Duodenal mucosa (tissue), 2 donors: ENCODE results near the gene RAB3GAP2.

Experiments used
- H3K27ac ChIP-seq: one replicate; pipeline ENCODE4 v1.7.0; 2013; ENCODE audit warnings: low read depth, low read length
- H3K27me3 ChIP-seq, 2 donors: one replicate each; pipeline ENCODE4 v1.7.0; 2013; ENCODE audit warnings: low read length in 2 of 2, control low read depth in 1 of 2; ENCODE audit not compliant: insufficient read depth in 2 of 2, control insufficient read depth in 1 of 2
- H3K36me3 ChIP-seq, 2 donors: one replicate each; pipeline ENCODE4 v1.7.0; 2013; ENCODE audit warnings: low read length in 2 of 2, control low read depth in 1 of 2; ENCODE audit not compliant: insufficient read depth in 2 of 2, control insufficient read depth in 1 of 2
- H3K4me1 ChIP-seq, 2 donors: one replicate each; pipeline ENCODE4 v1.7.0; 2013; ENCODE audit warnings: low read length in 2 of 2, control low read depth in 1 of 2; ENCODE audit not compliant: insufficient read depth in 2 of 2, control insufficient read depth in 1 of 2
- H3K4me3 ChIP-seq, 2 donors: one replicate each; pipeline ENCODE4 v1.7.0; 2013; ENCODE audit warnings: low read length in 2 of 2, low read depth in 1 of 2
- H3K9ac ChIP-seq, 2 donors: one replicate each; pipeline ENCODE4 v1.7.0; 2013; ENCODE audit warnings: low read length in 2 of 2, low read depth in 1 of 2
- H3K9me3 ChIP-seq, 2 donors: one replicate each; pipeline ENCODE4 v1.7.0; 2013; ENCODE audit warnings: low read length in 2 of 2, control low read depth in 1 of 2; ENCODE audit not compliant: control insufficient read depth in 1 of 2

The RAB3GAP2 gene

DNA sequence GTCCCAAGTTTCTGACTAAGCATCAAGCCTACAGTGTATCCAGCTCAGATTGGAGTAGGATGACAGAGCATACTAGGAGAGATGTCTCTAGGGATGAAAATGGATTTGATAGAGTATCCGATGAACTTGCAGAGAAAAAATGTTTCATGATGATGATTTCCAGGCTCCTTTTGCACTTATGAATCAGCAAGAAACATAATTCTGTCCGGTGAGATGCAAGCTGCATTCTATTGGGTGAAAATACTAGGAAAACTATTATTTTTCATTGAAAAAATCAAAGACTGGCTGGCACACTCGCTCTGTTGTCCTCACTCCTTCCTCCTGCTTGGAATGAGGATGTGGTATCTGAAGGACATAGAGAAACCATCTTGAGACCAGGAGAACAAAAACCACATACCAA lies 35.4 kb upstream of the RAB3GAP2 start:
- Histone ChIP-seq H3K4me1 (no peaks in the 10 kb centered on the region), H3K9me3 (no peaks in the 10 kb centered on the region), H3K9ac (no peak overlapping the region), H3K27me3 (no peaks in the 10 kb centered on the region), H3K27ac (no peak overlapping the region), H3K4me3 (no peak overlapping the region), H3K36me3 (no peaks in the 10 kb centered on the region)

DNA sequence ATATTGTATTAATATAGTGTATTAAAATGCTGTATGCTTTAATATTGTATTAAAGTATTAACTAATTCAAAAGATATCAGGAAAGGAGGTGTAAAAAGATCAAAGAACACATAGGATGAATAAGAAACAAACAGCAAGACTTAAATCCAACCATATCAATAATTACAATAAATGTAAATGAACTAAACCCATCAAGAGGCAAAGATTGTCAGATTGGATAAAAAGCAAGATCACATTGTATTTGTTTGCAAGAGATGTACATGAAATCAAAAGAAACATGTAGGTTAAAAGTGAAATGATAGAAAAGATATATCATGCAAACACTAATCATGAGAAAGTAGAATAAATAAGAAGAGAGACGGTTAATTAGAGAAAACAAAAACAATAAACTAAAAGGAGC lies 34.1 kb upstream of the RAB3GAP2 start:
- H3K9me3 ChIP-seq, result no peaks in the 10 kb centered on the region
- H3K36me3 ChIP-seq, result no peaks in the 10 kb centered on the region
- no peak overlapping the region for H3K9ac ChIP-seq
- H3K4me3 ChIP-seq, result no peak overlapping the region
- H3K27ac ChIP-seq, result no peak overlapping the region
- H3K27me3 ChIP-seq, result no peaks in the 10 kb centered on the region
- no peaks in the 10 kb centered on the region for H3K4me1 ChIP-seq

DNA sequence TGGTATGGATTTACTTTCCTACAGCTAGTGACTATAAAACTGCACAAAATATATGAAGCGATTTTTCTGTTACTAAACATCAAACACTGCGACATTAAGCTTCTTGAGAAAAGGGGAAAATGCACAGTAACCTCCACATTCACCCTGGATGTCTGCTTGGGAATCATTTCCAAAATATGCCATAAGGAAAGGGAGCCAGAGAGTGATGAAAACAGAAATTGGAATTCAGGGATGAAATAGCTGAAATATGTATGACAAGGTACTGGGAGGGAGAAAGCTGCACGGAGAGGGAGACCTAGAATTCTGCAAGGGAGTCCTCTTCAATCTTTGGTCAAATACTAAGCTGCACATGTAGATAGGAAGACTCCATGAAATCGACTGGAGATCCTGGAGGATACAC lies 31.6 kb upstream of the RAB3GAP2 start:
- no peaks in the 10 kb centered on the region for H3K4me1 ChIP-seq
- no peaks in the 10 kb centered on the region for H3K27me3 ChIP-seq
- no peaks in the 10 kb centered on the region for H3K36me3 ChIP-seq
- no peak overlapping the region for H3K9ac ChIP-seq
- no peak overlapping the region for H3K4me3 ChIP-seq
- no peak overlapping the region for H3K27ac ChIP-seq
- no peaks in the 10 kb centered on the region for H3K9me3 ChIP-seq

DNA sequence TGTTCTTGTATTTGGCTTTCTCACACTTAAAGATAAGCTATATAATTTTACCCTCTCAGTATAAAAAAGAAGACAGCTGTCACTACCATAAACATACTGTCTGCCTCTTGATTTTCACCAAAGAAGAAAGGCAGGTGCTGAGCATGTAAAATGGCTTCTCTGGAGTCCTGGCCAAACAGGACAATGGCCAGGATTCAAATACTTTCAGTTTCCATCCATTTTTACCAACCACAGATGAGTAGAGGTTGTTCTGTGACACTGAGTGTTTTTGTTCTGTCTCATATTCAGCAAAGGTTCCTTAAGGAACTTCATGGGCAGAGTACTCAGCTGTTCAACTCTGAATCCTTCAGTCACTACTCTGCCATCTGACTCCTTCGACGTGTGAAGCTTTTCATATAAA lies 29.4 kb upstream of the RAB3GAP2 start:
- Histone ChIP-seq H3K4me3 (no peak overlapping the region), H3K36me3 (no peaks in the 10 kb centered on the region), H3K9ac (no peak overlapping the region), H3K27ac (no peak overlapping the region), H3K4me1 (no peaks in the 10 kb centered on the region), H3K9me3 (no peaks in the 10 kb centered on the region), H3K27me3 (no peaks in the 10 kb centered on the region)

DNA sequence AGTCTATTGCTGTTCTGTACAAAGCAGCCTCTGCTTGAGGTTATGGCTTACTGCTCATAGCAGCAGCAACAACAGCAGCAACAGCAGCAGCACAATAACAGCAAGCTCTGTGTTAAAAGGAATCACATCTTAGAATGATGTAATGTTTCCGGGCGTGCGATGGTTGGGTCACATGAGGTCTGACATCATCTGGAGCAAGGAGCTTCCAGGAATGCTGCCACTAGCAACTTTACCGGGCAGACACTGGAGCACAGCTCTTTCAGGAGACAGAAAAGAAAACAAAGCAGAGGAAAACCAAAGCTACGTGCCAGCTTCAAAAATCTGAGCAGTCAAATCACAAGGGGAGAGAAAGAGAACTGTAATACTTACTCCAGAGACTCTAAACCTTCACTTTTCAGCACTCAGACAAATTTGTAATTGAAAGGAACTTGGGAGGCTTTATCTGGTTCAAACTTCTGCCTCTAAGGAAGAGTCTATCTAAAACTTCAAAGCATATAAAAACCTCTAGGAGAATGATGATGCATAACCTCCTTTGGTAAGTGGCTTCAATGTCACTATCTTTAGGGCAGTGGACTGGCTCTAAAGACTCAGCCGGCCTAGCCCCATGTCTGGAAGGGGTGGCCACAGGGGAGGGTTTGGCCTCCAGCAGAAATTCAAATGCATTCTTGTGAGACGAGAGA lies 28.3 kb upstream of the RAB3GAP2 start:
- H3K27me3 ChIP-seq, result no peaks in the 10 kb centered on the region
- no peak overlapping the region for H3K27ac ChIP-seq
- H3K9ac ChIP-seq, result no peak overlapping the region
- H3K4me1 ChIP-seq, result no peaks in the 10 kb centered on the region
- no peaks in the 10 kb centered on the region for H3K36me3 ChIP-seq
- H3K4me3 ChIP-seq, result no peak overlapping the region
- H3K9me3 ChIP-seq, result no peaks in the 10 kb centered on the region

DNA sequence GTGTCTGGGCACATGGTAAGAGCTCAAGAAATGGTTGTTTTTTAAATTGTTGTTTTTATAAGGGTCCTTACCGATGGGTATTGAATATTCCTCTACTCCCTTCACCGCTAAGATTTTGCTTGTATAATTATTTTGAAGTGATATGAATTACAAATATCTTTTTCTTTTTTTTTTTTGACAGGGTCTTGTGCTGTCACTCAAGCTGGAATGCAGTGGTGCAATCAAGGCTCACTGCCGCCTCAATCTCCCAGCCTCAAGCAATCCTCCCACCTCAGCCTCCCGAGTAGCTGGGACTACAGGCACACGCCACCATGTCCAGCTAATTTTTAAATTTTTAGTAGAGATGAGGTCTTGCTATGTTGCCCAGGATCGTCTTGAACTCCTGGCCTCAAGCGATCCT lies 27.1 kb upstream of the RAB3GAP2 start:
- H3K4me1 ChIP-seq, result no peaks in the 10 kb centered on the region
- H3K4me3 ChIP-seq, result no peak overlapping the region
- no peak overlapping the region for H3K9ac ChIP-seq
- no peaks in the 10 kb centered on the region for H3K9me3 ChIP-seq
- H3K27me3 ChIP-seq, result no peaks in the 10 kb centered on the region
- H3K27ac ChIP-seq, result no peak overlapping the region
- no peaks in the 10 kb centered on the region for H3K36me3 ChIP-seq

DNA sequence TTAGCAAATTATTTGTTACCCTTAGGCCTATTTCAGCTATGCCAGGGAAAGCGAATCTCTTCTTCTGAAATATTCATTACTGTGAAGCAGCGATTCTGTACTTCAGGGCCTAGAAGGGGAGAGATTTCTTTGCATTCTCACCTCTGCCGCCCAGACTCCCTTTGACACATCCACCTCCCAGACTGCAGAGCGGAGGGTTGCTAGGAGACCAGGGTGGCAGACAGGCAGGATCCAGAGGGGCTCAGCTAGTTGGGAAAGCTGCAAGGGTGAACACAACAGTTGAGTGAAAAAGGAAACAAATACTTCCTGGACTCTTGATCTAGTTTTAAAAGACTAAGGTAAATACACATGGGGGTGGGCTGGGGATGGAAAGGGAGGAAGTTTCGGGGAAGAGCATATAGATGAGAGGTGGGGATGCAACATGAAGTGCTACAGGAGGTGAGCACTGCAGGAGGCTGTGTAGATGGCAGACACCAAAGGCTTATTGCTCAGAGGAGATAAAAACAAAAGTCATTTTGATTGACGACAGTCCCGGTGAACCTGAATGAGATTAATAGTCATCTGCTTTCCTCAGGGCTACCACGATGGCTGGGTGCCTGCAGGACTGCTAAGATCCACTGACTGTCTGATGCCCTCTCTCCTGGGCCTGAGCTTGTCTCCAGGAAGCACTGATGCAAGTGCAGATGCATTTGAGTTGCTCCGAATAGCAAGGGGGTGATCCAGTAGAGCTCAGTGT lies 26.4 kb upstream of the RAB3GAP2 start:
- no peak overlapping the region for H3K27ac ChIP-seq
- H3K9ac ChIP-seq, result no peak overlapping the region

DNA sequence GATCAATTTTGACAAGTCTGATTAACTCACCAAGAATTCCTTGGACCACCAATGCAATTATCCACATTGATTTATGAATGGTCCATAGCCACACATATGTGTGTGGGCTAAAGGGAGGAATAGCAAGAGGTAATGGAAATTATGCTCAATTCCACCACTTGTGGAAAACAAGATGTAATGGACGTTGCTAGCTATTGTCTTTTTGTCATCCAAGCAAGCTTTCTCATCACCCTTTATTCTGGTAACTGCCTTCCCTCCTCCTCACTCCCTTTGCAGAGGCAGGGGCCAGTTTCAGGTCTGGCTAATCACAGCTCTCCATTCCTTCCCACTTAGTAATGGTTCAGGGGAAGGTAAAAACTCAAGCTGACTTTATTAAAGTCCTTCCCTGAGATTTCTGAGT lies 24.7 kb upstream of the RAB3GAP2 start:
- Histone ChIP-seq H3K9me3 (no peaks in the 10 kb centered on the region), H3K27ac (no peak overlapping the region), H3K27me3 (no peaks in the 10 kb centered on the region), H3K36me3 (no peaks in the 10 kb centered on the region), H3K4me3 (no peak overlapping the region), H3K4me1 (no peaks in the 10 kb centered on the region), H3K9ac (no peak overlapping the region)

More for the DNA sequence above, 26.4 kb upstream of the RAB3GAP2 start:
- no peak overlapping the region for H3K4me3 ChIP-seq
- H3K27me3 ChIP-seq, result no peaks in the 10 kb centered on the region
- H3K9me3 ChIP-seq, result no peaks in the 10 kb centered on the region
- H3K36me3 ChIP-seq, result no peaks in the 10 kb centered on the region
- no peaks in the 10 kb centered on the region for H3K4me1 ChIP-seq

DNA sequence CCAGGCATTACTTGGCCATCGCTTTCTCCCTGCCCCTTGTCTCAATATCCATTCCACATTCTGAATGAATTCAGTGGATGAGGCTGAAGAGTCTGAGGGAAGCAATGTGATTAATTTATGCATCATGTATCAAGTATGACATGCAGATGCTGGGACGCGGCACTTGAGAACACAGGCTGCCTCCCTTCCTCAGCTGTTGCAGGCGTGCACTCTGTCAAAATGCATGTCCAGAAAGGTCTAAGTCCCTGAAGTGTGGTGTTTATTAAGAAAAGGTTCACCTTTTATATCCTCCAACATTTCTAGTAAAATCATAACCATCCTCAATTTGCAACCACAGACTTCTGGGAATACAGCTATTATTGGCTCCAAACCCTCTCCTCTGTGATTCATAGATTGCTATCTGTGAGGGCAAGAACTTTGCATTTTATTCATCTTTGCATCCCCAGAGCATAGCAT lies 22.6 kb upstream of the RAB3GAP2 start:
- H3K4me1 ChIP-seq, result no peaks in the 10 kb centered on the region

DNA sequence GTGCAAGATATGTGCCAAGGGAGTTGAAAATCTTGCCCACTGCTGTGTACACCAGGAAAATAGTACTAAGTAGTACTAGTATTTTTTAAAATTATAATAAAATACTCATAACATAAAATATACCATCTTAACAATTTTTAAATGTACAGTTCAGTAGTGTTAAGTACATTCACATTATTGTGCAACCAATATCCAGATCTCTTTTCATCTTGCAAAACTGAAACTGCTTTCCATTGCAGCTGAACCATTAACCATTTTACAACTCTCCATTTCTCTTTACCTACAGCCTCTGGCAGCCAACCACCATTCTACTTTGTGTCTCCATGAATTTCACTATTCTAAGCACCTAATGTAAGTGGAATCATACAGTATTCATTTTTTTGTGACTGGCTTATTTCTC lies 19.3 kb upstream of the RAB3GAP2 start:
- H3K27ac ChIP-seq, result no peak overlapping the region
- H3K9ac ChIP-seq, result no peak overlapping the region
- H3K4me3 ChIP-seq, result no peak overlapping the region
- no peaks in the 10 kb centered on the region for H3K9me3 ChIP-seq
- no peaks in the 10 kb centered on the region for H3K27me3 ChIP-seq
- no peaks in the 10 kb centered on the region for H3K36me3 ChIP-seq
- no peaks in the 10 kb centered on the region for H3K4me1 ChIP-seq

More for the DNA sequence above, 22.6 kb upstream of the RAB3GAP2 start:
- no peaks in the 10 kb centered on the region for H3K36me3 ChIP-seq
- H3K27ac ChIP-seq, result no peak overlapping the region
- no peak overlapping the region for H3K9ac ChIP-seq
- H3K9me3 ChIP-seq, result no peaks in the 10 kb centered on the region
- H3K4me3 ChIP-seq, result no peak overlapping the region
- no peaks in the 10 kb centered on the region for H3K27me3 ChIP-seq
